SK-N-SH (cell line): ENCODE measurements around the gene MACO1.

ENCODE experiments used
- EP300 ChIP-seq, 2 experiments: IDR thresholded peaks; 2 replicates each; pipeline versions ENCODE4 v1.4.0 to v1.6.1; 2012; ENCODE audit warnings: borderline replicate concordance in 1 of 2, low read depth in 1 of 2, low read length in 1 of 2
- GABPA ChIP-seq: IDR thresholded peaks from 2 replicates; pipeline ENCODE4 v1.4.0; 2012; ENCODE audit warnings: low read depth, mild to moderate bottlenecking
- POLR2AphosphoS5 ChIP-seq: IDR thresholded peaks from 2 replicates; pipeline ENCODE4 v1.6.1; 2012; ENCODE audit warnings: low read depth, low read length
- RAD21 ChIP-seq: IDR thresholded peaks from 2 replicates; pipeline ENCODE4 v1.6.1; 2012; ENCODE audit warnings: mild to moderate bottlenecking, low read length
- SIN3A ChIP-seq: IDR thresholded peaks from 2 replicates; pipeline ENCODE4 v1.6.1; 2012; ENCODE audit warnings: low read depth, mild to moderate bottlenecking, low read length, moderate library complexity, borderline replicate concordance
- TF ChIP-seq, protein P1 (sequence below): fragments of 200-600 bp; sonication (generic); IDR thresholded peaks from 2 replicates; pipeline ENCODE4 v1.6.1; 2017; ENCODE audit warnings: antibody characterized with exemption, mild to moderate bottlenecking, moderate library complexity

DNA sequence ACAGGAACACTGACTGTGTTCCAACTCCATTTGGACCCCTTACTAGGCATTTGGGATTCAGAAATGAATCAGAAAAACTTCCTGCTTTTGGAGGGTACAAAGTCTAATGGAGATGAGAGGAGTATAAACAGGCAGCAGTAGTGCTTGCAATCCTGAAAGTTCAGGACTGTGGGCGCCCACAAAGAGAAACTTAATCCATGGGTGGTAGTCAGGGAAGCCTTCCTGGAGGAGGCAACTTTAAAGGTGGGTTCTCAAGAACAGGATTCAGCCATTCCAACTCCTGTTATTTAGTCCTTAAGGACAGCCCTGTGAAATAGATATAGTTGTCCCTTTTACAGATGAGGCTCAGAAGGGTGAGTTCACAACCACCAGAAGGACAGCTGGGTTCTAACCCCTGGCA, 110.7 kb downstream of the MACO1 start:
- TF ChIP-seq EP300 (IDR thresholded peaks at IDR 0.05; ENCODE audit: borderline replicate concordance in 1 of 2, low read depth in 1 of 2, low read length in 1 of 2) (no peak), GABPA (no peak), SIN3A (no peak), POLR2AphosphoS5 (no peak), RAD21 (no peak)
- TF ChIP-seq, protein P1, sequence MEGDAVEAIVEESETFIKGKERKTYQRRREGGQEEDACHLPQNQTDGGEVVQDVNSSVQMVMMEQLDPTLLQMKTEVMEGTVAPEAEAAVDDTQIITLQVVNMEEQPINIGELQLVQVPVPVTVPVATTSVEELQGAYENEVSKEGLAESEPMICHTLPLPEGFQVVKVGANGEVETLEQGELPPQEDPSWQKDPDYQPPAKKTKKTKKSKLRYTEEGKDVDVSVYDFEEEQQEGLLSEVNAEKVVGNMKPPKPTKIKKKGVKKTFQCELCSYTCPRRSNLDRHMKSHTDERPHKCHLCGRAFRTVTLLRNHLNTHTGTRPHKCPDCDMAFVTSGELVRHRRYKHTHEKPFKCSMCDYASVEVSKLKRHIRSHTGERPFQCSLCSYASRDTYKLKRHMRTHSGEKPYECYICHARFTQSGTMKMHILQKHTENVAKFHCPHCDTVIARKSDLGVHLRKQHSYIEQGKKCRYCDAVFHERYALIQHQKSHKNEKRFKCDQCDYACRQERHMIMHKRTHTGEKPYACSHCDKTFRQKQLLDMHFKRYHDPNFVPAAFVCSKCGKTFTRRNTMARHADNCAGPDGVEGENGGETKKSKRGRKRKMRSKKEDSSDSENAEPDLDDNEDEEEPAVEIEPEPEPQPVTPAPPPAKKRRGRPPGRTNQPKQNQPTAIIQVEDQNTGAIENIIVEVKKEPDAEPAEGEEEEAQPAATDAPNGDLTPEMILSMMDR: no peak
